VCaP (cell line): ENCODE measurements around the gene VPS35.

ENCODE experiments used
- H3K27ac ChIP-seq: fragments of 450-650 bp; 2 replicates; pipeline ENCODE4 v1.5.1; 2017
- TF ChIP-seq, protein P1 (sequence below): fragments of 450-650 bp; conservative IDR thresholded peaks from 2 replicates; pipeline ENCODE4 v1.5.1; 2017; ENCODE audit warnings: mild to moderate bottlenecking, moderate library complexity

Gene VPS35

DNA sequence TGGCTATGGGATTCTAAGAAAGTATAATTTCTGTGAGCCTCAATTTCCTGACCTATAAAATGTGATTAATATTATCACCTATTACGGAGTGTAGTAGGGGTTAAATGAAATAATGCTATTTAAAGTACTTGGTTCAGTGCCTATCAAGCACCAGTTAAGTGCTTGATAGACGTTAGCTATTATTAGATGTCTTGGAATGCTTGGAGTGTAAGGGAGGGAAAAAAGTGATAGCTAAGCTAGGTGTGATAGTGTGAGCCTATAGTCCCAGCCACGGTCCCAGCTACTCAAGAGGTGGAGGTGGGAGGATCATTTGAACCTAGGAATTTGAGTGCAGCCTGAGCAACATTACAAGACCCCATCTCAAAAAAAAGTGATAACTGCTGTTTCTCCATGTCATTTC lies 8.0 kb upstream of the VPS35 start:
- TF ChIP-seq, protein P1, sequence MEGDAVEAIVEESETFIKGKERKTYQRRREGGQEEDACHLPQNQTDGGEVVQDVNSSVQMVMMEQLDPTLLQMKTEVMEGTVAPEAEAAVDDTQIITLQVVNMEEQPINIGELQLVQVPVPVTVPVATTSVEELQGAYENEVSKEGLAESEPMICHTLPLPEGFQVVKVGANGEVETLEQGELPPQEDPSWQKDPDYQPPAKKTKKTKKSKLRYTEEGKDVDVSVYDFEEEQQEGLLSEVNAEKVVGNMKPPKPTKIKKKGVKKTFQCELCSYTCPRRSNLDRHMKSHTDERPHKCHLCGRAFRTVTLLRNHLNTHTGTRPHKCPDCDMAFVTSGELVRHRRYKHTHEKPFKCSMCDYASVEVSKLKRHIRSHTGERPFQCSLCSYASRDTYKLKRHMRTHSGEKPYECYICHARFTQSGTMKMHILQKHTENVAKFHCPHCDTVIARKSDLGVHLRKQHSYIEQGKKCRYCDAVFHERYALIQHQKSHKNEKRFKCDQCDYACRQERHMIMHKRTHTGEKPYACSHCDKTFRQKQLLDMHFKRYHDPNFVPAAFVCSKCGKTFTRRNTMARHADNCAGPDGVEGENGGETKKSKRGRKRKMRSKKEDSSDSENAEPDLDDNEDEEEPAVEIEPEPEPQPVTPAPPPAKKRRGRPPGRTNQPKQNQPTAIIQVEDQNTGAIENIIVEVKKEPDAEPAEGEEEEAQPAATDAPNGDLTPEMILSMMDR = no peak
- H3K27ac ChIP-seq = no peak overlapping the region

DNA sequence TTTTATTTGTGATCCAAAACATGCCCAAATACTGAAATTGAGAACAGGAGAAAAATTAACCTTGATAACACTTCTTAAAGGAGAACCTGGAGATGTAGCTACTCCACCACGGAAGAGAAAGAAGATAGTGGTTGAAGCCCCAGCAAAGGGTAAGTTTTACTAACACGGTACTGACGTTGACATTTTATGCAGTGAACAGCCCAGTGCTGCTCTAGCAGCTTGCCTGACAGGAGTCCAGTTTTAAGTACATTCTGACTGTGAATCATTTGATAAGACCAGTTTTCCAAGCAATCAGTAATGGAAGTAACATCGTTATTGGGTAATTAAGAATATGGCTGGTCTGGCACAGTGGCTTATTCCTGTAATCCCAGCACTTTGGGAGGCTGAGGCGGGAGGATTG lies 7.0 kb upstream of the VPS35 start:
- TF ChIP-seq, protein P1 = no peak
- no peak overlapping the region for H3K27ac ChIP-seq

DNA sequence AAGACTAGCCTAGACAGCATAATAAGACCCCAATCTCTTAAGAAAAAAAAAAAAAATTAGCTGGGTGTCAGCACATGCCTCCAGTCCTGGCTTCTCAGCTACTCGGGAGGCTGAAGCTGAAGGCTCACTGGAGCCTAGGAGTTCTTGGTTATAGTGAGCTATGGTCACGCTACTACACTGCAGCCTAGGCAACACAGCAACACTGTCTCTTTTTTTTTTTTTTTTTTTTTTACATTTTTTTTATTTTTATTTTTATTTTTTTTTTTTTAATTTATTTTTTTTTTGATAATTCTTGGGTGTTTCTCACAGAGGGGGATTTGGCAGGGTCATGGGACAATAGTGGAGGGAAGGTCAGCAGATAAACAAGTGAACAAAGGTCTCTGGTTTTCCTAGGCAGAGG lies 4.6 kb upstream of the VPS35 start:
- H3K27ac ChIP-seq = no peak overlapping the region
- TF ChIP-seq, protein P1 = no peak

DNA sequence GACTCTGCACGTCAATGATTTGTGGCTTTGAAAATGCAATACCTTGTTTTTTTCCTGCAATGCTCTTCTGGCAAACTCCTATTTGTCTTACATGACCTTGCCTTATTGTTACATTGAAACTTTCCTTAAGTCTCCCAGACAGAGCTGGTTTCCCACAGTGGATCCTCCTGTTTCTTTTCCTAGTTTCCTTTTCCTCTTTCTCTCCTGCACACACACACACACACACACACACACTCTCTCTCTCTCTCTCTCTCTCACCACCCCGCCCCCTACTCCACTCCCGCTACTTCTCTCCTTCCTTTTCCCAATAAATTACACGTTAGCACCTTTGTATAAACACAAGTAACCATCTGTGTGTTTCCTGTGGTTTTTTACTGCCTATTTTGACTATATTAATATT lies 2.7 kb upstream of the VPS35 start:
- H3K27ac ChIP-seq = no peak overlapping the region
- TF ChIP-seq, protein P1 = no peak

DNA sequence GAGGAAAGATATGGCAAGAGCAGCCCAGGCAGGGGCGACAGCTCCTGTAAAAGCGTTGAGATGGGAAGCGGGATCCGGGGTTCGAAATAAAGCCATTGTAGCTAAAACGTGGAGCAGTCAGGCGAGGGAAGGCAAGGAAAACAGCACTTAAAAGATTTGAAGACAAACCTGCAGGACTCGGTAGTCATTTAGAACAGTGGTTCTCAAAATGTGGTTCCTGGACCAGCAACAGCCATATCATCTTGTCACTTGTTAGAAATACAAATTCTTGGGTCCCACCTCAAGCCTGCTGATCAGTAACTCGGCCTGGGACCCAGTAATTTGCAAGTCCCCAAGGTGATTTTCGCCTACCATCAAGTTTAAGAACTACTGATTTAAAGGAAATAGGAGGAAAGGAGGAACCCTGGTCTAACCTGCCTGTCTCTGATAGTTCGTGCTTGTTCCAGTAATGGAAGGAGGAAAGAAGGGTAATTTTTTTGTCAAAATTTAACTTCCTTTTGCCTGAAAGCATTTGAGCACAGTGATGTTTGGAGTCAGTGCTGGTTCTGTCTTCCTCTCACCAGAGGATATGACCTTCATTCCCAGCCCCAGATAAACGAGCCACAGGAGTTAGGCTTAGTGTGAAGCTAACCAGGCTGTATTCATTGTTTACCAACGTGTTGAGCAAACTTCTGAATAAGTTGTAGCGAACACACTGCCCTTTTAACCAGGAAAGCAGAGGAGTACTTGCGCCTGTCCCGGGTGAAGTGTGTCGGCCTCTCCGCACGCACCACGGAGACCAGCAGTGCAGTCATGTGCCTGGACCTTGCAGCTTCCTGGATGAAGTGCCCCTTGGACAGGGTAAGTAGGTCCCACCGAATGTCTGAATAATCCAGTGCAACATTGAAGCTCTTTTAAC lies 1.6 kb upstream of the VPS35 start:
- H3K27ac ChIP-seq = peak overlapping the region; percentile 75
- TF ChIP-seq, protein P1 = peak; percentile 21

DNA sequence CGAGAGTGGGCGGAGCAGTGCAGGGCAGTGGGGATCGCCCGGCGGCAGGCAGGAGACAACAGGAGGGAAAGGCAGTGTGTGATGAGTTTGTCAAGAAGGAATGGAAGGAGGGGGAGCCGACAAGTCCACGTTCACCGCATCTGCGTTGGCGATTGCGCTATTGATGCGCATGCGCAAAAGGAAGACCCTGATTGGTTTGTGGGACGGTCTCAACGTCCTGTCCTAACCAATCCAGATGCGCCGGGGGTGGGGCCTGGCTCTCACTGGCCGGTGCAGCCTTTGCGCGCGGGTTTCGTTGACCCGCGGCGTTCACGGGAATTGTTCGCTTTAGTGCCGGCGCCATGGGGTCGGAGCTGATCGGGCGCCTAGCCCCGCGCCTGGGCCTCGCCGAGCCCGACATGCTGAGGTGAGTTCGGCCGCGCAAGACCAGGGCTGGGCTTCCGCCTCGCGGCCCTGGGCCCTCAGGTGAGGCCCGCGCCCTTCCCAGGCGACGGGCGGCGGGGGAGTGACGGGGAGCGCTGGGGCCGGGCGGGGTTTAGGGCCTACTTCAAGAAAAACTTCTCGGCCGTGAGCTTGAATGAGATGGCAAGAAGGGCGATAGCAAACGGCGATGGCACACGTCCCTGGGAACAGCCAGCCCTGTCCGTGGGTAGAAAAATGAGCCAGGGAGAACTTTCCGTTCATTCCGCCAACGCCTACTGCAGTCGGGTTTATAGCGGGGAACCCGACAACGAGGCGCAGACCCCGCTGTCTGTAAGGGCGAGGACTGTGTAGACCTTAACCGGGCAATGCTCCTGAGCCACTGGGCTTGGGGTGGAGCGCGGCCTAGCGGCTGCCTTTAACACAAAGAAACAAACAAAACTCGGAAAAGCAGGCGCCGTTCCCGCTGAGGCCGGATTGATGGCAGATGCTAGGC lies 645 bp upstream of the VPS35 start, which contains the start of gene ORC6:
Gene ORC6 (plus strand): TSS at position 295 of the 916 bp plus-strand sequence. CDS start 47 bp downstream, at position 342.
- TF ChIP-seq, protein P1 = peak; percentile 63
- peak within 1 kb of the TSS; percentile 75 for H3K27ac ChIP-seq

DNA sequence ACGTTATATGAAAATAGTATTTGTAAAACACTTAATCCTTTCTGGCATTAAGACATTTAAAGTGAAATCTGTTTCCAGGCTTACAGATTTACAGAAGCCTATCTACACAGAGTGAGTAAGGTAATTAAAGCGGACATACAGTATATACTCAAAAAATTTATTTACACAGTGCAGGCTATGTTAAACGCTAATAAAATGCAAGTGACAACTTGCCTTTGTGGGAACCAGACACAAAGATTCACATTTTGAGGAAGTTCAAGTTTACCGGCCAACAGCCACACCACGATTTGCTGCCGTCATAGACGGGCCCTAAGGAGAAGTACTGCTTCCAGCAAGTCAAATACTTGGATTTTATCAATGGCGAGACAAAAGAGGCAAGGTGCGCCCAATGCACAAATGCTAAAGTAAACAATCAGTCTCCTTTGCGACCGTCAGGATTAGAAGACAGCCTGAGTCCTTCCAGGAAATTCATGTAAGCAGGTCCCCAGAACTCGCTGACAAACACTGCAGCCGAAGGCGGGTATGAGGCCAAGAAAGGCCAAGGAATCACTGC lies 801 bp downstream of the VPS35 start:
- peak overlapping the region; percentile 75 for H3K27ac ChIP-seq
- TF ChIP-seq, protein P1 = no peak
